HS-5 (cell line): ENCODE measurements around the gene ACADVL.

Experiments
- DNase-seq: peaks from one replicate; pipeline ENCODE4 v3.0.0-alpha.2; 2012; ENCODE audit warnings: low read depth

ACADVL gene

DNA sequence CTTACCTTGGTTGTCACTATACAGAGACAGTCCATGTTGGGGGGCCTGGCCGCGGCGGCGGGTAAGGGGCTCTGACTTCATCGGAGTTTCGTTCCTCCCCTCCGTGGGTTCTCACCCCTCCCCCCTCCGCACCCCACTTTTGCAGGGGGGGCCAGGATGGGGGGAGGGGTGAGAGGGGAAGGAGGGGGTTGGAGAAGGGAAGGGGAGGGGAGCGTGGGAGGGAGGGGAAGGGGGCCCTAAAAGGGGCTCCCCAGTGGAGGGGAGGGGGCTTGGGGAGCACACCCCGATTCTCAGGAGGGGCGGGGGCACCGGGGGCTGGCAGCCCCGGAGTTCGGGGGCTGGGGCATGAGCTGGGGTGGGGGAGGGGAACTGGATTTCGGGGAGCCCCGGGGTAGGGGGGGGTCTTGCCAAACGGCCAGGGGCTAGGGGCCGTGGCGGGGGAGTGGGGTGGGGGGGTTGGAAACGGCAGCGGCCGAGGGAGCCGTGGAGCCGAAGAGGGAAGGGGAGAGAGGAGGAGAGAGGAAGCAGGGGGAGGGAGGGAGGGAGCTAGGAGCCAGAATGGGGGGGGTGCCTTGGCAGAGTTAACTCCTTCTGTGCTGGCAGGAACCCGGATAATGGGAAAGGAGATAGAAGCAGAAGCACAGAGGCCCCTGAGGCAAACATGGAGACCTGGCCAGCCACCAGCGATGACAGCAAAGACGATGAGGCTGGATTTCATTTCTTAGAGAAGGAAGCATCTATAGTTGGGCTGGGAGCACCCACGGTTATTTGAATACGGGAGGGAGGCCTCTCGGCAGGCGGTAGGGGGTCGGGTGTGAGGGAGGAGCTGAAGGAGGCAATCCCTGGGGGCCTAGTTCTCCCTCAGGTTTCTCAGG is 2.4 kb upstream of the ACADVL start:
- no peak for DNase-seq

- DNase-seq = no peak
Observed at GRCh38 chr17:7218166-7218565, 1.6 kb upstream of the ACADVL start.

- DNase-seq = no peak
Observed at GRCh38 chr17:7218758-7219157, 980 bp upstream of the ACADVL start.

- DNase-seq = no peak
Observed at GRCh38 chr17:7219229-7219811, 418 bp upstream of the ACADVL start.

GRCh38 chr17:7220593-7221277 is 997 bp downstream of the ACADVL start:
- DNase-seq = no peak

- no peak for DNase-seq
Observed at GRCh38 chr17:7221278-7222092, 1.7 kb downstream of the ACADVL start.

DNA sequence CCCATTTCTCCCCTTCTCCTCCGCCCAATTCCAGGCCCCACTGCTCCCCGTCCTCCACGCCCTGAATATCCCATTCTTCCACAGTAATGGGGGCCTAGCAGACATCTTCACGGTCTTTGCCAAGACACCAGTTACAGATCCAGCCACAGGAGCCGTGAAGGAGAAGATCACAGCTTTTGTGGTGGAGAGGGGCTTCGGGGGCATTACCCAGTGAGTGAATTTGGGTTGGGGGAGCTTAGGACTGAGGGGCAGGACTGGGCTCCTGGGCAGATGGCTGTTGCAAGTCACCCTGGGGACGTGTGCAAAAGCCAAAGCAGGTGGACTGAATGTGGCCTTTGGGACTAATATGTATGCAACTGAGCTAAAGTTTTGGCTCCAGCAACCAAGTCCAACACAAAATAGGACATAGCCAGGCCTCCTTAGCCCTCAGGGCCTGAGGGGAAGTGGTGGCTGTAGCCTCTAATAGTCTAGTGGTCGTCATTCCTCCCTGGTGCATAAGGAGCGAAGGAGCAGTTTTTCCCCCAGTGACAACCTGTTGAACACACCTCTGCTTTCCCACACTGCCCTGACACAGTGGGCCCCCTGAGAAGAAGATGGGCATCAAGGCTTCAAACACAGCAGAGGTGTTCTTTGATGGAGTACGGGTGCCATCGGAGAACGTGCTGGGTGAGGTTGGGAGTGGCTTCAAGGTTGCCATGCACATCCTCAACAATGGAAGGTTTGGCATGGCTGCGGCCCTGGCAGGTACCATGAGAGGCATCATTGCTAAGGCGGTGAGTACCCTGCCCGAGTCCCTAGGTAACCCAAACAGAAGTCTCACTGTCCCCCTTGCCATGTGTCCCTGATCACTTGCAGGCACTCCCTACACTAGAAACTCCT is 2.6 kb downstream of the ACADVL start:
- no peak for DNase-seq

- no peak for DNase-seq
Observed at GRCh38 chr17:7222972-7223292, 3.2 kb downstream of the ACADVL start.

GRCh38 chr17:7223375-7223774 is 3.6 kb downstream of the ACADVL start:
- DNase-seq = no peak

GRCh38 chr17:7224110-7224509 is 4.4 kb downstream of the ACADVL start:
- no peak for DNase-seq

- no peak for DNase-seq
Observed at GRCh38 chr17:7224661-7225111, 4.9 kb downstream of the ACADVL start.

DNA sequence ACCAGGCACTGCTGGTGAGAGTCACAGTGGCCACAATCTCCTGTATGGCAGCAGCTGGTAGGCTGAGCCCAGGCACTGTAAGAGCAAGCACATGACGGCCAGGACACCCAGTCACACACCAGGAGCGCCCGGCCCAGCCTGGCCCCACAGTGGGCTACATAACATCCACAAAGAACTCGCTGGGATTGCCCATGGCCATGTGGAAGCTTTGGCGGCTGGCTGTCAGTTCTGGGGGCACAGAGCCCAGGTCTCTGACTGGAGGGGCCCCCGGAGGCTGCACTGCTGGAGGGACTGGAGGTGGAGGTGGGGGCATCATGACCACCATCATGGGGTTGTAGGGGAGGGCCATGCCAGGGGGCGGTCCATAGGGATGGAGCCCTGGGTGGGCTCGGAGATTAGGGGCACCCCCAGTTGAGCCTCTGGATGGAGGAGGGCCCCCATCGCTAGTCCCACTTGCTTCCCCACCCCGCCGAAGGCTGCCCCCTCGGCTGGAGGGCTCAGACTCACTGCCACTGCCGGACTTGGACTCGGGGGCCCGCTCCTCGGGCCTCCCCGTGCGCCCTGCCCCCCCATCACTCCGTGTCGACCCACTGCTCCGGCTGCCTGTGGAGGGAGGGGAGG is 6.1 kb downstream of the ACADVL start:
- no peak for DNase-seq

- DNase-seq = no peak
Observed at GRCh38 chr17:7226721-7227710, 7.3 kb downstream of the ACADVL start.

GRCh38 chr17:7228920-7229319 is 9.2 kb downstream of the ACADVL start:
- no peak for DNase-seq

- DNase-seq = no peak
Observed at GRCh38 chr17:7229504-7229903, 9.8 kb downstream of the ACADVL start.

- DNase-seq = no peak
Observed at GRCh38 chr17:7232114-7232513, 12.4 kb downstream of the ACADVL start.

GRCh38 chr17:7233701-7234082 is 14.0 kb downstream of the ACADVL start:
- DNase-seq = no peak

GRCh38 chr17:7234083-7234951 is 14.6 kb downstream of the ACADVL start, which contains the start of gene DVL2:
TSS of gene DVL2 (minus strand) at chr17:7234517. CDS start at chr17:7234262, 255 bp downstream.
- no peak for DNase-seq
